Prostate gland (tissue), 2 donors: ENCODE data around the gene SPINK1. TPM values are rescaled to one million over a fixed set of nuclear protein-coding genes. Genes with fewer than 3 reads are reported as not detected.
"Not testable (repeated sequence)": the region's sequence is repeated elsewhere in the genome, so short reads cannot be mapped to it uniquely, and the experiment has no call there.

Experiments
- DNase-seq: peaks from one replicate; pipeline ENCODE4 v3.0.0-alpha.2; 2019; ENCODE audit warnings: low spot score
- H3K27ac ChIP-seq, 2 donors: fragments of 200-600 bp; sonication (generic); 2 replicates each; pipeline ENCODE4 v1.5.1; 2017 to 2019
- H3K27me3 ChIP-seq: fragments of 200-600 bp; sonication (generic); replicated peaks from 2 replicates; pipeline ENCODE4 v1.5.1; 2019; ENCODE audit not compliant: insufficient read depth
- H3K36me3 ChIP-seq, 2 donors: fragments of 200-600 bp; sonication (generic); 1 replicate in 1 of 2; 2 replicates in 1 of 2; pipeline versions ENCODE4 v1.5.1 to v1.8.1; 2017 to 2019
- H3K4me1 ChIP-seq: fragments of 200-600 bp; sonication (generic); replicated peaks from 2 replicates; pipeline ENCODE4 v1.5.1; 2019
- H3K4me3 ChIP-seq, 2 donors: fragments of 200-600 bp; sonication (generic); 2 replicates each; pipeline ENCODE4 v1.5.1; 2017 to 2019
- H3K9me3 ChIP-seq: fragments of 200-600 bp; sonication (generic); 2 replicates; pipeline ENCODE4 v1.5.1; 2017
- CTCF ChIP-seq, 4 experiments: fragments of 200-600 bp in 2 of 4; fragments of 450-650 bp in 2 of 4; sonication (generic) in 2 of 4; IDR thresholded peaks; 1 replicate in 3 of 4; 2 replicates in 1 of 4; pipeline ENCODE4 v1.5.1; 2016 to 2019; ENCODE audit warnings: antibody characterized with exemption in 4 of 4, mild to moderate bottlenecking in 2 of 4, moderate library complexity in 2 of 4
- POLR2A ChIP-seq: fragments of 450-650 bp; IDR thresholded peaks from one replicate; pipeline ENCODE4 v1.6.1; 2016; ENCODE audit warnings: antibody characterized with exemption, mild to moderate bottlenecking
- POLR2AphosphoS5 ChIP-seq: sonication (generic); formaldehyde crosslinking; IDR thresholded peaks from one replicate; pipeline ENCODE4 v1.6.1; 2017; ENCODE audit warnings: antibody characterized with exemption
- WGBS: methylation state at CpG from one replicate; pipeline ENCODE4 v1.1.5; 2018; 5-methylcytosine and 5-hydroxymethylcytosine counted together
- intact Hi-C: fragments of 100-400 bp; cut with DNase I; formaldehyde crosslinking; loops from one replicate; pipeline ENCODE4 v1.14.2; 2022
- total RNA-seq, 2 donors: library from RNA; depleted of rRNA; stranded (reverse); fragments of >200 nt; gene quantifications; one replicate each; pipeline ENCODE4 v1.1.0, GENCODE V29; 2016

Gene SPINK1
- total RNA-seq, 2 donors from 2014 or later: 3.7 TPM; not detected in 1

- WGBS: 78% methylated on average over 6 of the region's 6 CpGs
- Histone ChIP-seq H3K27ac (no peak overlapping the region), H3K4me3 (no peak overlapping the region), H3K4me1 (no peaks in the 10 kb centered on the region), H3K27me3 (no peaks in the 10 kb centered on the region), H3K9me3 (no peaks in the 10 kb centered on the region), H3K36me3 (no peaks in the 10 kb centered on the region)
- intact Hi-C loops: no loop called here
- TF ChIP-seq POLR2AphosphoS5 (no peak), POLR2A (no peak), CTCF (IDR thresholded peaks at IDR 0.05) (no peak)
- no peak for DNase-seq
These were observed 26.4 kb downstream of the SPINK1 start for GRCh38 chr5:147805030-147805454.

- no peaks in the 10 kb centered on the region for H3K27me3 ChIP-seq
- no peak overlapping the region for H3K4me3 ChIP-seq
- H3K27ac ChIP-seq: no peak overlapping the region
- TF ChIP-seq POLR2AphosphoS5: no peak
- TF ChIP-seq POLR2A: no peak
- no peak for TF ChIP-seq CTCF (IDR thresholded peaks at IDR 0.05)
- H3K36me3 ChIP-seq: no peaks in the 10 kb centered on the region
- no peak for DNase-seq
- intact Hi-C loops: no loop called here
- WGBS: 45% methylated on average over 3 of the region's 3 CpGs
- no peaks in the 10 kb centered on the region for H3K4me1 ChIP-seq
- H3K9me3 ChIP-seq: no peaks in the 10 kb centered on the region
These were observed 27.1 kb downstream of the SPINK1 start for GRCh38 chr5:147804334-147804733.

- Histone ChIP-seq H3K9me3 (no peaks in the 10 kb centered on the region), H3K27me3 (no peaks in the 10 kb centered on the region), H3K4me1 (no peaks in the 10 kb centered on the region), H3K4me3 (no peak overlapping the region), H3K27ac (no peak overlapping the region), H3K36me3 (no peaks in the 10 kb centered on the region)
- TF ChIP-seq POLR2AphosphoS5: no peak
- 11% methylated on average over 1 of the region's 1 CpG for WGBS
- intact Hi-C loops: no loop called here
- no peak for DNase-seq
These were observed 27.5 kb downstream of the SPINK1 start for GRCh38 chr5:147803926-147804325.

GRCh38 chr5:147803161-147803560 lies 28.3 kb downstream of the SPINK1 start:
- intact Hi-C loops, H3K9me3 ChIP-seq, H3K36me3 ChIP-seq, H3K4me1 ChIP-seq, H3K4me3 ChIP-seq, DNase-seq, H3K27ac ChIP-seq, H3K27me3 ChIP-seq: not testable (repeated sequence)
- WGBS: 79% methylated on average over 3 of the region's 3 CpGs

GRCh38 chr5:147801461-147801860 lies 30.0 kb downstream of the SPINK1 start:
- Histone ChIP-seq H3K9me3 (no peaks in the 10 kb centered on the region), H3K27ac (no peak overlapping the region), H3K36me3 (no peaks in the 10 kb centered on the region), H3K4me3 (no peak overlapping the region), H3K27me3 (no peaks in the 10 kb centered on the region), H3K4me1 (no peaks in the 10 kb centered on the region)
- no peak for DNase-seq
- intact Hi-C loops: no loop called here
- TF ChIP-seq CTCF (IDR thresholded peaks at IDR 0.05) (no peak), POLR2AphosphoS5 (no peak), POLR2A (no peak)
- WGBS: 100% methylated on average over 1 of the region's 1 CpG

GRCh38 chr5:147800491-147800890 lies 31.0 kb downstream of the SPINK1 start:
- intact Hi-C loops: no loop called here
- Histone ChIP-seq H3K9me3 (no peaks in the 10 kb centered on the region), H3K36me3 (no peaks in the 10 kb centered on the region), H3K27me3 (no peaks in the 10 kb centered on the region), H3K4me3 (no peak overlapping the region), H3K4me1 (no peaks in the 10 kb centered on the region), H3K27ac (no peak overlapping the region)
- TF ChIP-seq POLR2AphosphoS5 (no peak), CTCF (IDR thresholded peaks at IDR 0.05) (no peak), POLR2A (no peak)
- DNase-seq: no peak
- WGBS: 78% methylated on average over 3 of the region's 3 CpGs
